ENCODE results near the gene CD6. TPM values are rescaled to one million over a fixed set of nuclear protein-coding genes. Genes with fewer than 3 reads are reported as not detected.

The CD6 gene
- total RNA-seq, 1 experiment from 2014 or later, result 1.4 TPM

GRCh38 chr11:60959431-60959830 is 12.0 kb upstream of the CD6 start:
- 0 out of 2 replicates have a peak, but pooled peaks cover 5% of the 10 kb centered on the region for H3K27me3 ChIP-seq (ENCODE audit: insufficient read depth, low read length)
- H3K27ac ChIP-seq (ENCODE audit: low read depth, low read length), result no peak overlapping the region
- POLR2A ChIA-PET, result no interaction called here
- ATAC-seq, result no peak
- no peak overlapping the region for H3K9ac ChIP-seq (ENCODE audit: low read length)
- H2AFZ ChIP-seq (ENCODE audit: low read depth, low read length, poor library complexity, severe bottlenecking), result no peak overlapping the region
- no TSS peak for BruUV-seq (replicated peaks)
- no peaks in the 10 kb centered on the region for H3K4me1 ChIP-seq (ENCODE audit: control insufficient read depth in 1 of 2, insufficient read depth in 2 of 2, low read length in 2 of 2)
- CTCF ChIA-PET, result no interaction called here
- no peak for DNase-seq (ENCODE audit: low read depth, low spot score)
- no peaks in the 10 kb centered on the region for H4K20me1 ChIP-seq (ENCODE audit: insufficient read depth)
- RAD21 ChIA-PET (ENCODE audit: low non-redundant PET in 1 of 2, low total read pairs in 2 of 2, uncharacterized antibody in 2 of 2, unreplicated experiment in 2 of 2), result no interaction called here
- no peaks in the 10 kb centered on the region for H3K9me2 ChIP-seq (ENCODE audit: insufficient read depth)
- no peaks in the 10 kb centered on the region for H3K79me2 ChIP-seq (ENCODE audit: insufficient read depth, low read length)
- H3K36me3 ChIP-seq (ENCODE audit: control insufficient read depth in 1 of 2, insufficient read depth in 2 of 2, low read length in 2 of 2), result no peaks in the 10 kb centered on the region
- H3K4me2 ChIP-seq (ENCODE audit: low read length), result no peak overlapping the region
- TF ChIP-seq EGR1 (IDR thresholded peaks at IDR 0.05; ENCODE audit: low read depth), result no peak
- no peak for TF ChIP-seq ELF1 (IDR thresholded peaks at IDR 0.05; ENCODE audit: borderline replicate concordance, low read depth)
- TF ChIP-seq SIN3A (IDR thresholded peaks at IDR 0.05; ENCODE audit: low read depth), result no peak
- no peaks in the 10 kb centered on the region for H3K9me3 ChIP-seq (ENCODE audit: control insufficient read depth in 1 of 2, insufficient read depth in 1 of 2, low read depth in 1 of 2, low read length in 2 of 2)
- intact Hi-C loops (cut with micrococcal nuclease), result no loop called here
- H3K4me3 ChIP-seq (replicated peaks in 1 of 2; ENCODE audit: low read depth in 1 of 2, low read length in 2 of 2), result no peak overlapping the region

GRCh38 chr11:60960405-60960804 is 11.1 kb upstream of the CD6 start:
- H3K4me2 ChIP-seq (ENCODE audit: low read length), result no peak overlapping the region
- H3K9me3 ChIP-seq (ENCODE audit: control insufficient read depth in 1 of 2, insufficient read depth in 1 of 2, low read depth in 1 of 2, low read length in 2 of 2), result no peaks in the 10 kb centered on the region
- BruUV-seq (replicated peaks), result no TSS peak
- ChIA-PET RAD21 (ENCODE audit: low non-redundant PET in 1 of 2, low total read pairs in 2 of 2, uncharacterized antibody in 2 of 2, unreplicated experiment in 2 of 2) (no interaction called here), CTCF (no interaction called here), POLR2A (no interaction called here)
- H2AFZ ChIP-seq (ENCODE audit: low read depth, low read length, poor library complexity, severe bottlenecking), result no peak overlapping the region
- intact Hi-C loops (cut with micrococcal nuclease), result no loop called here
- H3K9me2 ChIP-seq (ENCODE audit: insufficient read depth), result no peaks in the 10 kb centered on the region
- no peak for DNase-seq (ENCODE audit: low read depth, low spot score)
- H3K36me3 ChIP-seq (ENCODE audit: control insufficient read depth in 1 of 2, insufficient read depth in 2 of 2, low read length in 2 of 2), result no peaks in the 10 kb centered on the region
- no peak overlapping the region for H3K9ac ChIP-seq (ENCODE audit: low read length)
- no peaks in the 10 kb centered on the region for H3K4me1 ChIP-seq (ENCODE audit: control insufficient read depth in 1 of 2, insufficient read depth in 2 of 2, low read length in 2 of 2)
- H3K79me2 ChIP-seq (ENCODE audit: insufficient read depth, low read length), result no peaks in the 10 kb centered on the region
- ATAC-seq, result no peak
- no peak overlapping the region for H3K4me3 ChIP-seq (replicated peaks in 1 of 2; ENCODE audit: low read depth in 1 of 2, low read length in 2 of 2)
- 0 out of 2 replicates have a peak, but pooled peaks cover 5% of the 10 kb centered on the region for H3K27me3 ChIP-seq (ENCODE audit: insufficient read depth, low read length)
- H4K20me1 ChIP-seq (ENCODE audit: insufficient read depth), result no peaks in the 10 kb centered on the region
- H3K27ac ChIP-seq (ENCODE audit: low read depth, low read length), result no peak overlapping the region
- no peak for TF ChIP-seq ELF1 (IDR thresholded peaks at IDR 0.05; ENCODE audit: borderline replicate concordance, low read depth)
- no peak for TF ChIP-seq EGR1 (IDR thresholded peaks at IDR 0.05; ENCODE audit: low read depth)
- TF ChIP-seq SP1 (IDR thresholded peaks at IDR 0.05; ENCODE audit: low read depth), result no peak
- no peak for TF ChIP-seq REST (IDR thresholded peaks at IDR 0.05; ENCODE audit: low read depth)
- no peak for TF ChIP-seq ZBTB33 (IDR thresholded peaks at IDR 0.05; ENCODE audit: extremely low read depth, insufficient replicate concordance, low read length)
- no peak for TF ChIP-seq CEBPB (IDR thresholded peaks at IDR 0.05; ENCODE audit: low read depth)
- TF ChIP-seq FOSL1 (IDR thresholded peaks at IDR 0.05; ENCODE audit: low read depth), result no peak
- no peak for TF ChIP-seq ZFX (IDR thresholded peaks at IDR 0.05)
- TF ChIP-seq MAX (IDR thresholded peaks at IDR 0.05), result no peak
- no peak for TF ChIP-seq EZH2 (IDR thresholded peaks at IDR 0.05)
- no peak for TF ChIP-seq JUND (IDR thresholded peaks at IDR 0.05)
- TF ChIP-seq RAD21 (IDR thresholded peaks at IDR 0.05; ENCODE audit: low read depth), result no peak
- TF ChIP-seq EZH2phosphoT487 (IDR thresholded peaks at IDR 0.05; ENCODE audit: borderline replicate concordance), result no peak
- TF ChIP-seq YY1 (IDR thresholded peaks at IDR 0.05; ENCODE audit: extremely low read depth, insufficient replicate concordance, low read depth, low read length), result no peak
- TF ChIP-seq CBX3 (IDR thresholded peaks at IDR 0.05; ENCODE audit: low read depth), result no peak
- no peak for TF ChIP-seq TCF7L2 (IDR thresholded peaks at IDR 0.05; ENCODE audit: borderline replicate concordance, extremely low read depth, insufficient read depth, insufficient read length)
- TF ChIP-seq SIN3A (IDR thresholded peaks at IDR 0.05; ENCODE audit: low read depth), result no peak

Data from HCT116 (cell line).